Endothelial cell of umbilical vein (primary cell): ENCODE results near the gene COX10. TPM values are rescaled to one million over a fixed set of nuclear protein-coding genes. Genes with fewer than 3 reads are reported as not detected.

Source experiments
- BruUV-seq: library from RNA; stranded (reverse); fragments of 400-500 nt; replicated peaks from 2 replicates; lab custom pipeline; 2021; lab: Mats Ljungman, UMichigan
- CTCF ChIA-PET: fragments of 300-600, 350-600 bp; sonication (Branson Sonifier 250); formaldehyde crosslinking; loops from one replicate; lab custom pipeline; 2021; ENCODE audit warnings: antibody characterized with exemption, inconsistent platforms; lab: Charles Lee
- POLR2A ChIA-PET: fragments of 300-600, 350-600 bp; sonication (Branson Sonifier 250); formaldehyde crosslinking; loops from one replicate; lab custom pipeline; 2021; ENCODE audit warnings: antibody characterized with exemption, inconsistent platforms; lab: Charles Lee
- DNase-seq: peaks from one replicate; pipeline ENCODE4 v3.0.0-alpha.2; 2011; ENCODE audit warnings: low read depth, low spot score
- FAIRE-seq: peaks from 2 replicates; lab custom pipeline; 2011; peaks lifted over from hg19 to GRCh38; lab: Jason Lieb, UNC
- H2AFZ ChIP-seq: 2 replicates; pipeline ENCODE4 v1.6.0; 2012; ENCODE audit warnings: low read depth, low read length, control low read depth, inconsistent platforms
- H3K27ac ChIP-seq: 2 replicates; pipeline ENCODE4 v1.5.1; 2011; ENCODE audit warnings: low read depth, mild to moderate bottlenecking, control low read depth, low read length, moderate library complexity; ENCODE audit not compliant: insufficient read depth
- H3K27me3 ChIP-seq, 2 experiments: 2 replicates each; pipeline versions ENCODE4 v1.6.0 to v1.6.1; 2011; ENCODE audit warnings: low read length in 2 of 2, mixed read lengths in 1 of 2; ENCODE audit not compliant: control insufficient read depth in 2 of 2, insufficient read depth in 2 of 2
- H3K36me3 ChIP-seq, 2 experiments: 2 replicates in 1 of 2; 3 replicates in 1 of 2; pipeline ENCODE4 v1.5.1; 2011; ENCODE audit warnings: low read length in 2 of 2, mild to moderate bottlenecking in 1 of 2, moderate library complexity in 1 of 2; ENCODE audit not compliant: control insufficient read depth in 2 of 2, insufficient read depth in 2 of 2; ENCODE audit errors: extremely low read depth in 1 of 2
- H3K4me1 ChIP-seq: 3 replicates; pipeline ENCODE4 v1.5.1; 2011; ENCODE audit warnings: mild to moderate bottlenecking, low read length; ENCODE audit not compliant: control insufficient read depth, insufficient read depth; ENCODE audit errors: extremely low read depth
- H3K4me2 ChIP-seq: 2 replicates; pipeline ENCODE4 v1.6.1; 2011; ENCODE audit warnings: low read length, control low read depth, mixed read lengths; ENCODE audit not compliant: insufficient read depth
- H3K4me3 ChIP-seq, 3 experiments: fragments of 200-600 bp in 1 of 3; sonication (generic), shearing (Covaris generic) in 1 of 3; replicated peaks in 1 of 3; 2 replicates each; pipeline ENCODE4 v1.5.1; 2011 to 2016; ENCODE audit warnings: control low read depth in 3 of 3, low read length in 3 of 3, mild to moderate bottlenecking in 2 of 3, inconsistent platforms in 1 of 3, low read depth in 1 of 3, moderate library complexity in 1 of 3; ENCODE audit not compliant: insufficient read depth in 1 of 3
- H3K79me2 ChIP-seq: 2 replicates; pipeline ENCODE4 v1.6.0; 2012; ENCODE audit warnings: low read length, inconsistent platforms; ENCODE audit not compliant: control insufficient read depth, insufficient read depth
- H3K9ac ChIP-seq: replicated peaks from 2 replicates; pipeline ENCODE3; 2011; ENCODE audit warnings: low read length, control low read depth; ENCODE audit not compliant: insufficient read depth; ENCODE audit errors: extremely low read depth
- H3K9me1 ChIP-seq: replicated peaks from 3 replicates; pipeline ENCODE4 v1.6.0; 2011; ENCODE audit warnings: mild to moderate bottlenecking, low read length; ENCODE audit not compliant: control insufficient read depth, insufficient read depth; ENCODE audit errors: extremely low read depth
- H3K9me3 ChIP-seq: replicated peaks from 2 replicates; pipeline ENCODE4 v1.5.1; 2012; ENCODE audit warnings: low read length, inconsistent platforms; ENCODE audit not compliant: control insufficient read depth, insufficient read depth
- H4K20me1 ChIP-seq: replicated peaks from 2 replicates; pipeline ENCODE3; 2011; ENCODE audit warnings: mild to moderate bottlenecking, low read length; ENCODE audit not compliant: control insufficient read depth, insufficient read depth; ENCODE audit errors: extremely low read depth
- CTCF ChIP-seq, 2 donors: IDR thresholded peaks; 1 replicate in 1 of 2; 2 replicates in 1 of 2; pipeline ENCODE4 v1.5.1; 2011; ENCODE audit warnings: low read length in 2 of 2, mild to moderate bottlenecking in 2 of 2, moderate library complexity in 2 of 2, control low read depth in 1 of 2, inconsistent platforms in 1 of 2, low read depth in 1 of 2; ENCODE audit not compliant: insufficient read depth in 1 of 2; ENCODE audit errors: extremely low read depth in 1 of 2
- EZH2 ChIP-seq: IDR thresholded peaks from 2 replicates; pipeline ENCODE4 v1.6.1; 2012; ENCODE audit warnings: borderline replicate concordance, low read depth, mild to moderate bottlenecking, moderate library complexity, low read length, inconsistent platforms; ENCODE audit not compliant: severe bottlenecking
- FOS ChIP-seq: IDR thresholded peaks from 2 replicates; pipeline ENCODE4 v1.6.1; 2011; ENCODE audit warnings: mild to moderate bottlenecking, low read length, moderate library complexity, borderline replicate concordance; ENCODE audit not compliant: insufficient read depth
- GATA2 ChIP-seq: IDR thresholded peaks from 2 replicates; pipeline ENCODE4 v1.7.0; 2011; ENCODE audit warnings: low read depth, mild to moderate bottlenecking, moderate library complexity, mixed read lengths, low read length; ENCODE audit not compliant: insufficient read length, insufficient read depth
- JUN ChIP-seq: IDR thresholded peaks from 2 replicates; pipeline ENCODE4 v1.6.1; 2011; ENCODE audit warnings: borderline replicate concordance, low read depth; ENCODE audit not compliant: insufficient read length, insufficient read depth
- MYC ChIP-seq: IDR thresholded peaks from one replicate; pipeline ENCODE4 v1.6.1; 2011; ENCODE audit warnings: mild to moderate bottlenecking, low read depth, low read length
- POLR2A ChIP-seq: IDR thresholded peaks from 2 replicates; pipeline ENCODE4 v1.6.1; 2012; ENCODE audit warnings: low read depth, mild to moderate bottlenecking, control low read depth, low read length
- POLR2AphosphoS5 ChIP-seq: IDR thresholded peaks from 2 replicates; pipeline ENCODE4 v1.6.1; 2012; ENCODE audit warnings: low read depth, mild to moderate bottlenecking, control low read depth, low read length, moderate library complexity; ENCODE audit not compliant: insufficient read depth
- dilution Hi-C: fragments of 300-500 bp; cut with MboI; formaldehyde crosslinking; loops from one replicate; pipeline ENCODE4 v1.15.0; 2019; ENCODE audit warnings: low sequenced_read_pairs; ENCODE audit not compliant: extremely low pct_ligation_motif_present
- intact Hi-C: fragments of 100-400 bp; cut with micrococcal nuclease; formaldehyde crosslinking; loops from one replicate; pipeline ENCODE4 v1.10.0; 2022
- polyA plus RNA-seq, 4 experiments: library from polyadenylated mRNA; depleted of rRNA in 3 of 4; stranded (reverse) in 3 of 4; unstranded in 1 of 4; fragments of >200 nt; gene quantifications; 2 replicates each; pipeline versions ENCODE4 v1.2.1 to v1.2.3, GENCODE V29; 2011 to 2012; ENCODE audit warnings: missing spikeins in 1 of 4
- total RNA-seq: library from RNA; stranded (reverse); gene quantifications from 2 replicates; pipeline ENCODE4 v1.2.3, GENCODE V29; 2021
- TF ChIP-seq, protein P1 (sequence below): IDR thresholded peaks from 2 replicates; pipeline ENCODE4 v1.6.1; 2011; ENCODE audit not compliant: insufficient read depth, insufficient read length

Gene COX10
- total and polyA plus RNA-seq, 2 donors (not counting 3 experiments of a cell fraction or from before 2014, with no cell fraction given): 9.8 to 12.1 TPM

DNA sequence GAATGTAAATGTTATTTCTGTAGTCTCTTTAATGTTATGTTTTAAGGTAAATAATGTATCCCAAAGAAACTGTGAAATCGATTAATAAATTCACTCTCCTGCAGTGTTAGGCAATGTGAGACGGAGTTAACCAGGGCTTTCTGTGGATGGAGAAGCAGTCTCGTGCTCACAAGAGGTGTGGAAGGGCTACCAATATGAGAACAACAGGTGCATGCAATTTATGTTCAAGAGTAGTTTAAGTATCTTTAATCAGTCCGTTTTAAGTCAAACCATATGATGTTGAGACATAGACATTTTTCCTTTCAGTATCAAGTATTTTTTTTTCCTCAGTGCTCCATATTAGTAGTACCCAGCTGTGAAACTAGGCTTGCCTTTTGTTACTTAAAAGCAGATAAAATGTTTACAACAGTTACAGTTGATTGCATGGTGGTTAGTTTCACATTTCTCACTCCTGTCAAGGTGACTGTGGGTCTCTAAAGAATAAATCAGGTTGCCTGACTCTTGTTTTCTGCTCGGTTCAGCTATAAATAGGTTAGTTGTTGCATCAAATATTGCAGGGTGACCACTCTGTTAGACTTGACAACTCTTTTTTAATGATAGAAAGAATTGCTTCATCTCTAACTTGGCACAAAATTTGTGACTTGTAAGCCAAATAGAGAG lies 54.4 kb downstream of the COX10 start:
- BruUV-seq: no TSS peak
- no peak overlapping the region for H2AFZ ChIP-seq
- H3K4me3 ChIP-seq: no peak overlapping the region
- peaks cover 2% of the 10 kb centered on the region for H4K20me1 ChIP-seq
- no peak overlapping the region for H3K4me2 ChIP-seq
- intact Hi-C loops: no loop called here
- H3K36me3 ChIP-seq: no peaks in the 10 kb centered on the region
- dilution Hi-C loops: no loop called here
- no peak overlapping the region for H3K9ac ChIP-seq
- H3K27me3 ChIP-seq: no peaks in the 10 kb centered on the region
- no peaks in the 10 kb centered on the region for H3K9me3 ChIP-seq
- H3K4me1 ChIP-seq: peaks cover 6% of the 10 kb centered on the region
- no peak for DNase-seq
- TF ChIP-seq MYC (no peak), GATA2 (no peak), FOS (no peak), JUN (no peak)
- TF ChIP-seq, protein P1, sequence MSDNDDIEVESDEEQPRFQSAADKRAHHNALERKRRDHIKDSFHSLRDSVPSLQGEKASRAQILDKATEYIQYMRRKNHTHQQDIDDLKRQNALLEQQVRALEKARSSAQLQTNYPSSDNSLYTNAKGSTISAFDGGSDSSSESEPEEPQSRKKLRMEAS: no peak
- no peak for FAIRE-seq
- H3K9me1 ChIP-seq: peaks cover 2% of the 10 kb centered on the region
- POLR2A ChIA-PET: no interaction called here
- H3K79me2 ChIP-seq: peaks cover 3% of the 10 kb centered on the region
- H3K27ac ChIP-seq: no peak overlapping the region
- CTCF ChIA-PET: no interaction called here

DNA sequence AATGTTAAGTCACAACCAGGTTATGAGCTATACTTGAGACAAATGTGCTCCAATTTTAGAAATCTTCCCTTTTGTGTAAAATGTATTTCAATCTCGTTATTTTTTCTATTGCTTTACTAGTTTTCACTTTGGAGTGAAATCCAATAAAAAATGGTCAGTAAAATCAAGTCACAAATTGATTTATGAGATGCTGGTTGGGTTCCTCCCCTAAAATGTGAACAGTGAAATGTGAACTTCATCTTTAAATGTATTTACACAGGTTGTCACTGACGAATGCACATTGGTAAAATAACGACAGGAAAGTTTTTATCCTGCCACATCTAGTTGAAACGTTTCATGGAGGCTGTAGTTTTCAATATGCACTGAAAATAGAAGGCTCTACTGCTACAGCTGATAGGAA lies 55.5 kb downstream of the COX10 start:
- Histone ChIP-seq H3K79me2 (peaks cover 3% of the 10 kb centered on the region), H4K20me1 (no peaks in the 10 kb centered on the region), H3K4me1 (peaks cover 6% of the 10 kb centered on the region), H3K4me2 (no peak overlapping the region), H3K4me3 (no peak overlapping the region), H3K9me3 (no peaks in the 10 kb centered on the region), H3K9me1 (no peaks in the 10 kb centered on the region), H3K27ac (no peak overlapping the region), H3K36me3 (no peaks in the 10 kb centered on the region), H3K9ac (no peak overlapping the region), H2AFZ (no peak overlapping the region), H3K27me3 (no peaks in the 10 kb centered on the region)
- no TSS peak for BruUV-seq
- ChIA-PET CTCF (no interaction called here), POLR2A (no interaction called here)
- no peak for TF ChIP-seq EZH2
- TF ChIP-seq FOS: no peak
- no peak for TF ChIP-seq POLR2AphosphoS5
- TF ChIP-seq MYC: no peak
- TF ChIP-seq, protein P1: no peak
- TF ChIP-seq GATA2: no peak
- no peak for TF ChIP-seq CTCF (IDR thresholded peaks at IDR 0.05; ENCODE audit: extremely low read depth in 1 of 2, insufficient read depth in 1 of 2, low read depth in 1 of 2, low read length in 2 of 2)
- no peak for TF ChIP-seq POLR2A
- no peak for TF ChIP-seq JUN
- DNase-seq (no peak), FAIRE-seq (no peak)
- intact Hi-C loops (no loop called here), dilution Hi-C loops (no loop called here)
